Measurements from ENCODE around the gene CDK4. TPM values are rescaled to one million over a fixed set of nuclear protein-coding genes. Genes with fewer than 3 reads are reported as not detected.
A peak's percentile ranks its signal among the peaks of the same experiment; 100 is the strongest.

The CDK4 gene
- total and polyA plus RNA-seq, 2 of the 13 experiments (the other 11 are each of a cell fraction or from before 2014, with no cell fraction given) = 191 to 209 TPM

DNA sequence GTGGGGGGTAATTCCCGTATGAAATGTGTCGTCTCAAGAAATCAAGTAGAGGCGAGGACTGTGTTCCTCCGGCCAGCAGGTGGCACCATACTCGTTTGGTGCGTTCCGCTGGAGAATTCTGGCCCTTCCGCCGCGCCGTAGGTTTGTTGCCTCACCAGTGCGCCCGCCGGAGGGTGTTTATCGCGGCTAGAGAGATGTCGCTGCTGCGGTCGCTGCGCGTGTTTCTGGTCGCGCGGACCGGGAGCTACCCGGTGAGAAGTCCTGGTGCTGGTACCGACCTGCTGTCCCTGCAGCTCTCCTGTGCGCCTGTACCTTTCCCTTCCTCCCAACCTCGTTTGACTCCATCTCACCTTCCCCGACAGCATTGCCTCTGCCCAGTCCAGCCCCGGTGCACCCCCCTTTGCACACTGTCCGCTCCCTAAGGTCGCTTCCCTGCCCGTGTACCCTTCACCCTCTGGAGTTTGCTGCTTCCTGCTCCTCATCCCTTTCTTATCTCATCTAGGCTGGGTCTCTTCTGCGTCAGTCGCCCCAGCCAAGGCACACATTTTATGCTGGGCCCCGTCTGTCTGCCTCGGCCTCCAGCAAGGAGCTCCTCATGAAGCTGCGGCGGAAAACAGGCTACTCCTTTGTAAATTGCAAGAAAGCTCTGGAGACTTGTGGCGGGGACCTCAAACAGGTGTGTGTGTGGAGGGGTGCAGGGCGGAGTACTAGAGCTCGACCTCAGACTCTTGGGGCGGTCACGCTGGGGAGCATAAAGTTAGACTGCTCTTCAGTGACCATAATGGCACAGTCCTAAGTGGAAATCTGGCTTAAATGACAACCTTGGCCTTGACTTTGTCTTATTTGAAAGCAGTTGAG is 30.7 kb upstream of the CDK4 start, which contains the start of gene TSFM (continued):
- TF ChIP-seq, protein P1, sequence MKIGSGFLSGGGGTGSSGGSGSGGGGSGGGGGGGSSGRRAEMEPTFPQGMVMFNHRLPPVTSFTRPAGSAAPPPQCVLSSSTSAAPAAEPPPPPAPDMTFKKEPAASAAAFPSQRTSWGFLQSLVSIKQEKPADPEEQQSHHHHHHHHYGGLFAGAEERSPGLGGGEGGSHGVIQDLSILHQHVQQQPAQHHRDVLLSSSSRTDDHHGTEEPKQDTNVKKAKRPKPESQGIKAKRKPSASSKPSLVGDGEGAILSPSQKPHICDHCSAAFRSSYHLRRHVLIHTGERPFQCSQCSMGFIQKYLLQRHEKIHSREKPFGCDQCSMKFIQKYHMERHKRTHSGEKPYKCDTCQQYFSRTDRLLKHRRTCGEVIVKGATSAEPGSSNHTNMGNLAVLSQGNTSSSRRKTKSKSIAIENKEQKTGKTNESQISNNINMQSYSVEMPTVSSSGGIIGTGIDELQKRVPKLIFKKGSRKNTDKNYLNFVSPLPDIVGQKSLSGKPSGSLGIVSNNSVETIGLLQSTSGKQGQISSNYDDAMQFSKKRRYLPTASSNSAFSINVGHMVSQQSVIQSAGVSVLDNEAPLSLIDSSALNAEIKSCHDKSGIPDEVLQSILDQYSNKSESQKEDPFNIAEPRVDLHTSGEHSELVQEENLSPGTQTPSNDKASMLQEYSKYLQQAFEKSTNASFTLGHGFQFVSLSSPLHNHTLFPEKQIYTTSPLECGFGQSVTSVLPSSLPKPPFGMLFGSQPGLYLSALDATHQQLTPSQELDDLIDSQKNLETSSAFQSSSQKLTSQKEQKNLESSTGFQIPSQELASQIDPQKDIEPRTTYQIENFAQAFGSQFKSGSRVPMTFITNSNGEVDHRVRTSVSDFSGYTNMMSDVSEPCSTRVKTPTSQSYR (CRISPR knock-in tag; IDR thresholded peaks at IDR 0.05; ENCODE audit: borderline replicate concordance) = peak; percentile 14; the same call in 1 of the 2 replicates
- TF ChIP-seq PLRG1 (conservative IDR thresholded peaks at IDR 0.05) (no peak), ZNF234 (CRISPR knock-in tag; conservative IDR thresholded peaks at IDR 0.05) (0 out of 2 replicates have a peak, but pooled peaks have one; percentile 48), SIX4 (CRISPR knock-in tag; IDR thresholded peaks at IDR 0.05) (peak; percentile 54; the same call in 1 of the 2 replicates), ZNF83 (CRISPR knock-in tag; IDR thresholded peaks at IDR 0.05; ENCODE audit: borderline replicate concordance) (peak; percentile 86; the same call in 1 of the 2 replicates), ZNF550 (CRISPR knock-in tag; IDR thresholded peaks at IDR 0.05; ENCODE audit: borderline replicate concordance) (no peak), JDP2 (CRISPR knock-in tag; IDR thresholded peaks at IDR 0.05; ENCODE audit: borderline replicate concordance) (no peak), KDM6A (CRISPR knock-in tag; IDR thresholded peaks at IDR 0.05; ENCODE audit: low read depth) (no peak), KDM4B (CRISPR knock-in tag; IDR thresholded peaks at IDR 0.05) (no peak), TBP (CRISPR knock-in tag; IDR thresholded peaks at IDR 0.05) (no peak), SIN3A (IDR thresholded peaks at IDR 0.05; ENCODE audit: borderline replicate concordance, low read depth, low read length) (peak; percentile 90)
- TF ChIP-seq, protein P2, sequence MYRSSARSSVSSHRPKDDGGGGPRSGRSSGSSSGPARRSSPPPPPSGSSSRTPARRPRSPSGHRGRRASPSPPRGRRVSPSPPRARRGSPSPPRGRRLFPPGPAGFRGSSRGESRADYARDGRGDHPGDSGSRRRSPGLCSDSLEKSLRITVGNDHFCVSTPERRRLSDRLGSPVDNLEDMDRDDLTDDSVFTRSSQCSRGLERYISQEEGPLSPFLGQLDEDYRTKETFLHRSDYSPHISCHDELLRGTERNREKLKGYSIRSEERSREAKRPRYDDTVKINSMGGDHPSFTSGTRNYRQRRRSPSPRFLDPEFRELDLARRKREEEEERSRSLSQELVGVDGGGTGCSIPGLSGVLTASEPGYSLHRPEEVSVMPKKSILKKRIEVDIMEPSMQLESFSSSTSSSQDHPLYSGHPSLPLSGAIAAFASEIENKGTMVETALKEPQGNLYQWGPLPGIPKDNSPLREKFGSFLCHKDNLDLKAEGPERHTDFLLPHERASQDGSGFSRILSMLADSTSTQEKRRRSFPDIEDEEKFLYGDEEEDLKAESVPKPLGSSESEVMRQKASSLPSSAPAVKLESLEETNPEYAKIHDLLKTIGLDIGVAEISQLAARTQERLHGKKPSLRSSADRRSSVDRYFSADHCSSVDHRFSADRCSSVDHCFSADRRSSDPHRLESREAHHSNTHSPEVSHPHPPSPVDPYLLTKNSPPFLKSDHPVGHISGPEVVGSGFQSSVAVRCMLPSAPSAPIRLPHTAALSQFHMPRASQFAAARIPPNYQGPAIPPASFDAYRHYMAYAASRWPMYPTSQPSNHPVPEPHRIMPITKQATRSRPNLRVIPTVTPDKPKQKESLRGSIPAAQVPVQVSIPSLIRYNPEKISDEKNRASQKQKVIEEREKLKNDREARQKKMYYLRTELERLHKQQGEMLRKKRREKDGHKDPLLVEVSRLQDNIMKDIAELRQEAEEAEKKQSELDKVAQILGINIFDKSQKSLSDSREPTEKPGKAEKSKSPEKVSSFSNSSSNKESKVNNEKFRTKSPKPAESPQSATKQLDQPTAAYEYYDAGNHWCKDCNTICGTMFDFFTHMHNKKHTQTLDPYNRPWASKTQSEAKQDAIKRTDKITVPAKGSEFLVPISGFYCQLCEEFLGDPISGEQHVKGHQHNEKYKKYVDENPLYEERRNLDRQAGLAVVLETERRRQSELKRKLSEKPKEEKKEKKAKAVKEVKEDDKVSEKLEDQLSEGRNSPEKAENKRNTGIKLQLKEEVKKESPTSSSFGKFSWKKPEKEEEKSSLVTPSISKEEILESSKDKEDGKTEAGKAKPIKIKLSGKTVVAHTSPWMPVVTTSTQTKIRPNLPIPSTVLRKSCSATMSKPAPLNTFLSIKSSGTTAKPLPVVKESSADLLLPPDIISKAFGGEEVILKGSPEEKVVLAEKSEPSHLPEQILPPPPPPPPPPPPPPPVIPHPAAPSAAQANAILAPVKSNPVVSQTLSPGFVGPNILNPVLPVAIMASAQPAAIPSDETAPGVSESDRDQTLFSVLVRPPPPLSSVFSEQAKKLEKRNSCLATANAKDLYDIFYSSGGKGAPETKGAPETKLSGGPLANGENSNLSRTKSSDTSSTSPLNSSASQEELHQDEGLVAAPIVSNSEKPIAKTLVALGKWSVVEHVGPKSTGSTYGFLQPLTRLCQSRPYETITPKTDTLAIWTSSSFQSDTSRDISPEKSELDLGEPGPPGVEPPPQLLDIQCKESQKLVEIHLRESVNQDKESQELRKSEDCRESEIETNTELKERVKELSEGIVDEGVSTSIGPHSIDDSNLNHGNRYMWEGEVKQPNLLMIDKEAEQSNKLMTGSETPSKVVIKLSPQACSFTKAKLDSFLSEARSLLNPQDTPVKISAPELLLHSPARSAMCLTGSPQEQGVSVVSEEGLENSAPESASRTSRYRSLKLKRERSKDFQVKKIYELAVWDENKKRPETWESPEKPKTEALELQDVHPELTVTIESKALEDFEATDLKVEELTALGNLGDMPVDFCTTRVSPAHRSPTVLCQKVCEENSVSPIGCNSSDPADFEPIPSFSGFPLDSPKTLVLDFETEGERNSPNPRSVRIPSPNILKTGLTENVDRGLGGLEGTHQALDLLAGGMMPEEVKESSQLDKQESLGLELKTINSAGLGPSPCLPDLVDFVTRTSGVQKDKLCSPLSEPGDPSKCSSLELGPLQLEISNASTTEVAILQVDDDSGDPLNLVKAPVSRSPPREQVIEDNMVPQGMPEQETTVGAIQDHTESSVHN (CRISPR knock-in tag; IDR thresholded peaks at IDR 0.05) = 0 out of 2 replicates have a peak, but pooled peaks have one; percentile 50
- TF ChIP-seq, protein P3, sequence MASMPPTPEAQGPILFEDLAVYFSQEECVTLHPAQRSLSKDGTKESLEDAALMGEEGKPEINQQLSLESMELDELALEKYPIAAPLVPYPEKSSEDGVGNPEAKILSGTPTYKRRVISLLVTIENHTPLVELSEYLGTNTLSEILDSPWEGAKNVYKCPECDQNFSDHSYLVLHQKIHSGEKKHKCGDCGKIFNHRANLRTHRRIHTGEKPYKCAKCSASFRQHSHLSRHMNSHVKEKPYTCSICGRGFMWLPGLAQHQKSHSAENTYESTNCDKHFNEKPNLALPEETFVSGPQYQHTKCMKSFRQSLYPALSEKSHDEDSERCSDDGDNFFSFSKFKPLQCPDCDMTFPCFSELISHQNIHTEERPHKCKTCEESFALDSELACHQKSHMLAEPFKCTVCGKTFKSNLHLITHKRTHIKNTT (CRISPR knock-in tag; IDR thresholded peaks at IDR 0.05) = no peak
